HG02981 (cell line): ENCODE data around the gene CCT3.
"Not testable (repeated sequence)": the region's sequence is repeated elsewhere in the genome, so short reads cannot be mapped to it uniquely, and the experiment has no call there.

ENCODE experiments used
- ATAC-seq: cut with Tn5 transposase; IDR thresholded peaks from one replicate; pipeline ENCODE4 v1.9.1; 2021; ENCODE audit warnings: mild to moderate bottlenecking, moderate library complexity; ENCODE audit not compliant: unreplicated experiment

CCT3 gene

DNA sequence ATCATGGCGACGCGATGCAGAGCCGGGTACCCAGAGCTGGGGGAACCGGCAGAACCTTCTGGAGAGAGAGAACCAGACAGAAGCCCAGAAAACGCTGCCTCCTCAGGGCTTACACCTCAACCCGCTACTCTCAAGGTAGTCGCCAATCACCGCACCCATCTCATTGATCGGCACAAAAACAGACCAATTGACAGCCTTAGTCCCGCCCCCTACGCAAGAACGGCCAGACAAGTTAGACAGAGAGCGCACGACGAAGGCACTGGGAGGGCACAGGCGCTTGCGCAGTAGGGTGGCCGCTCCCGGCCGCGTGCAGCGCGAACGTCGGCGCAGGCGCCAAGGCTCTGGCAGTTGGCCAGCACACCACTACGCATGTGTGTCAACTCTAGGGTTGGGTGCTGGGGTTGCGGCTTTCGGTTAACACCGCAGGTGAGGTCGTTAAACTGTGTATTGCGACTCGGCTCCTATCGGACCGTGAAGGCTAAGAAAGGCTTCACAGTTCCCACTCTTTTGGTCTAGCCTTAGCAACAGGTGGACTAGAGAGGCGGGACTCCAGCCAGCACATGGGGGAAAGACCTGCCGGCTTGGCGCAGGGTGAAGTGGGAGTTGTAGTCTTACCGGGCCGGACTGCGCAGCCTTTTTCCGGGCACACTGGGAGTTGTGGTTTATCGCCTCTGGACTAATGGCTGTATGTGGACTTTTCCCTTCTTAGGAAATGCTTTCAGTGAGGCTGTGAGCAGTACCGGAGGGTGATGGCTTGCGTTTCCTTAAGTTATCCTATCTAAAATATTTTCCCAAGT lies at the start of gene CCT3, which contains the start of gene TSACC:
CCT3 (minus strand) TSS at position 113 of the 797 bp plus-strand sequence; CDS start at position 5, 108 bp downstream.
TSACC (plus strand) TSS at position 347 of the 797 bp plus-strand sequence. CDS start 1,232 bp downstream, outside the sequence.
- ATAC-seq, result peak; percentile 90

- ATAC-seq, result no peak
Observed at GRCh38 chr1:156387870-156388173, 49.7 kb upstream of the CCT3 start.

DNA sequence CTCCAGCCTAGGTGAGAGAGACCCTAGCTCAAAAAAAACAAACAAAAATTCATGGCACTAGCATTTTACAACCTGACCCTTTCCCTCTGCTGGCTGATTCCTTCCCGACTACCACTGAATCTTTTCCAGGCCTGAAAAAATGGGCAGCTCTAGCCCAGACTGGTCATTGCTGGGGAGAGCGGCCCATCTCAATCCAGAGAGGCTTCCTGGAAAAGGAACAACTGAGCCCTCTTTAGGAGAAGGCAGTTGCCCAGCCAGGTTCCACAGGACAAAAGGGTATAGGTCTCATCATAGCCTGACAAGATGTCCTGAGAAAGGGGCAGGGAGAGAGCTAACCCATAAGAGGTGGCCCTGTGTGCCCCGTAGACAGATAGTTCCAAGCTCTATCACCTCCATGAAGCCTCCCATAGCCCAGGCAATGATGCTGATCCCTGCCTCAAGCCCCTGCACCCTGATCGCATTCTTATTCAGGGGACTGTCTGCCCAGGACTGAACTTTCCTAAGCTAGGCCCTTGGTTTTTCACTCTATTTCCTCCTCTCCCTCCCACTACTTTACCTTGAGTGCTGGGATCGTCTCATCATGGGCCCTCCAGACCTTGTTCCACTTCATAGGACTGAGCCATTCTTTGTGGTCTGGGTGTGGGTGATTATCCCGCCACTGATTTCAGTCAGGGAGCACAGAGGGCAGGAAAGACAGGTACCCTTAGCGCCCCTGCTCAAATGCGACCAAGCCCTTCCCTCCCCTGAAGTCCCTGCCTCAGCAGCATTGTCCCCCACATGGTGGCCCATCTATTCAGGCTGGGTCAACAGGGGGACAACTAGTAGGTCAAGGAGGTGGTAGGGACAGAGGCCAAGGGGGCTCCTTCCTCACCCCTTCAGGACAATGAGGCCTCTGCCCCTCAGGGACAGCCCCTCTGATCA lies 49.1 kb upstream of the CCT3 start:
- no peak for ATAC-seq

- no peak for ATAC-seq
Observed at GRCh38 chr1:156386134-156386901, 48.2 kb upstream of the CCT3 start.

- no peak for ATAC-seq
Observed at GRCh38 chr1:156385534-156386031, 47.5 kb upstream of the CCT3 start.

DNA sequence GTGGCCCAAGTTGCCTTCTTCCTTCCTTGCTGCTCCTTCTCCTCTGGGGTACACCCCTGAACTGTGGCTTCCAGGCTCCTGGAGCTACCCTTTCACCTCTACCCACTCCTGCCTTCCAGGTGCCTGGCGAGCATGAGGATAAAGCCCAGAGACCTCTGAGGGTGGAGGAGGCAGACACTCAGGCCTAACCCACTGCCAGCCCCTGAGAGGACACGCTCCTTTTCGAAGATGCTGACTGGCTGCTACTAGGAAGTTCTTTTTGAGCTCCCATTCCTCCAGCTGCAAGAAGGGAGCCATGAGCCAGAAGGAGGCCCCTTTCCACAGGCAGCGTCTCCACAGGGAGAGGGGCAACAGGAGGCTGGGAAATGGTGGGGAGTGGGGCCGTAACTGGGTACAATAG lies 46.6 kb upstream of the CCT3 start:
- ATAC-seq, result no peak

DNA sequence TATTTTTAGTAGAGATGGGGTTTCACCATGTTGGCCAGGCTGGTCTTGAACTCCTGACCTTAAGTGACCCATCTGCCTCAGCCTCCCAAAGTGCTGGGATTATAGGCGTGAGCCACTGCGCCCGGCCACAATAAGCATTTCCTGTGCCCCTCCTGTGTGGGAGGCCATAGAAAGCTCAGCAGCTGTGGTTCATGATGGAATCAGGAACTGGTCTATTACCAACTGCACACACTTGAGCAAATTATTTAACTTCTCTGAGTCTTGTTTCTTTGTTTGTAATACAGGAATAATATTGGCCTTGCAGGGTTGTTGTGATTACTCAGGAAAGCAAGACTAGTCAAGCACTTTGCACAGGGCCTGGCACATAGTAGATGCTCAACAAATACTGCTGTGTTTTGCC lies 45.9 kb upstream of the CCT3 start:
- no peak for ATAC-seq

DNA sequence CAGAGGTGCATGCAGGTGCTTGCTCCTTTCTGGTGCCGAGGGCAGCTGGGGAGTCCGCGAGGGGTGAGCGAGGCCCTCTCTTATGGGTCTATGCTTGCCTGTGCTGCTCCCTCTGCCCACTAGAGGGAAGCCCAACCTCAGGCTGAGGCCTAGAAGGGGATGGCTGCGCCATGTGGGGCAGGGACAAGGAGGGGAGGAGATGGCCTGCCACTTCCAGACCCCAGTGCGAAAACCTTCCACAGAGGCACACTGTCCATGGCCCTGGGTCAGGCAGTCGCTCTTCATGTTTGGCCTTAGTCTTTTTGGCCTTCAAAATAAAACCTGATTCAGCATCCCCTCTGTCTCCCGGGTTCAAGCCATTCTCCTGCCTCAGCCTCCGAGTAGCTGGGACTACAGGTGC lies 44.9 kb upstream of the CCT3 start:
- peak; percentile 64 for ATAC-seq

GRCh38 chr1:156382561-156382960 lies 44.5 kb upstream of the CCT3 start:
- no peak for ATAC-seq

DNA sequence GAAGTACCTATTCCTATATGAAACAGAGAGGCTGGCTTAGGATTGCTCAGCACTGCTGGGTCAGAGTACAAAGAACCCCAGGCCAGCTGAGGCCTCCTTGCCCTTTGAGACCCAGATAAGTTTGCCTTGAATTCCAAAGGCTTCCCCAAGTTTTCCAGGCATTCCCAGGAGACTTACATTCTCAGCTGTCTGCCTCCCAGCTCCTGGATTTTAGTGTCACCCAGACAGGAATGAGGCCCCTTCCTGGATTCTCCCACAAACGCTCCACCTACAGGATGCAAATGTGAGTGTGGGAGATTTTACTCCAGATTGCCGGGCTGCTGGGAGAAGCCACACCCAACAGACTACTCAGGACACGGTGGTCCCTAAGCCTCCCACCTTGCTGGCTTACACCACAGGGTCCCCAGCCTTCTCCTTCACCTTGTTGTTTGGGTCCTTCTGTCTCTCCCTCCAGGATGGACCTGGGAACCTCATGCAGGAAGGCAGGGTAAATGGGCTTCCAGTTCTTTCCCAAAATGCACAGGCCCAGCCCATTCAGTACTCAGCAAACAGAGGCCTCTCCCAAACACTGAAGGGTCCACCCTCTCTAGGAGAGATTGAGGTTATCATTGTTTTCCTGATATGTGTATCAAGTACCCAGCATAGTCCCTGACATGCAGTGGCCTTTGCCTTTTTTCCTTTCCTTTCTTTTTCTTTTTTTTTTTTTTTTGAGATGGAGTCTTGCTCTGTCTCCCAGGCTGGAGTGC lies 41.5 kb upstream of the CCT3 start:
- no peak for ATAC-seq

GRCh38 chr1:156378557-156378956 lies 40.5 kb upstream of the CCT3 start:
- no peak for ATAC-seq

- ATAC-seq, result no peak
Observed at GRCh38 chr1:156376958-156377919, 39.1 kb upstream of the CCT3 start.

GRCh38 chr1:156376146-156376545 lies 38.1 kb upstream of the CCT3 start:
- ATAC-seq, result no peak

- no peak for ATAC-seq
Observed at GRCh38 chr1:156373546-156373945, 35.5 kb upstream of the CCT3 start.

- ATAC-seq, result no peak
Observed at GRCh38 chr1:156372876-156373275, 34.8 kb upstream of the CCT3 start.

DNA sequence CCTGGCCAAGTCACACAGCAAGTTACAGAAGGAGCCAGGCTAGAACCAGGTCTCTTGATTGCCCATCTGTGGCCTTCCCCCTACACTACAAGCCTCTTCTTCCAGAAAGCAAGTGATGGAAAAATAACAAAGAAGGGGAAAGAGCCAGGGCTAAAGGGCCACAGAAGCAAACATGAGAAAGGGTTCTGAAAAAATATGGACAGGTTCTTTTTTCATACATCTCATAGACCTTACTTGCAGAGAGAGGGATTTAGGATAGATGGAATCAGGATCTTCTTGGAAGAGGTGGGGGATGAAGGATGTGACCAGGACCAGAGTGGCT lies 34.1 kb upstream of the CCT3 start:
- no peak for ATAC-seq

- no peak for ATAC-seq
Observed at GRCh38 chr1:156371553-156372264, 33.6 kb upstream of the CCT3 start.

- not testable (repeated sequence) for ATAC-seq
Observed at GRCh38 chr1:156369685-156370286, 31.7 kb upstream of the CCT3 start.
